ENCODE data around the gene PSMD13. TPM values are rescaled to one million over a fixed set of nuclear protein-coding genes. Genes with fewer than 3 reads are reported as not detected.
"Not testable (repeated sequence)": the region's sequence is repeated elsewhere in the genome, so short reads cannot be mapped to it uniquely, and the experiment has no call there.

PSMD13 gene
- 158 and 187 TPM in 2 replicates for polyA plus RNA-seq (2011; rRNA removed)
- polyA minus RNA-seq (2011; rRNA and poly(A)+ RNA removed) = 41.6 and 47.3 TPM in 2 replicates

- Histone ChIP-seq H3K36me3 (ENCODE audit: control insufficient read depth, insufficient read depth, low read length) (peaks cover 10% of the 10 kb centered on the region), H3K4me3 (ENCODE audit: low read depth, low read length) (peak within 1 kb of the TSS; percentile 97), H3K27me3 (ENCODE audit: control insufficient read depth, insufficient read depth, low read length) (no peaks in the 10 kb centered on the region)
- TF ChIP-seq CTCF (IDR thresholded peaks at IDR 0.05; ENCODE audit: insufficient read depth, low read depth, low read length) = no peak
- CTCF ChIA-PET = interaction anchor here (1.0 to 2.3 kb wide), 6 partner anchors 9 to 211 kb away, joined by 3 to 10 read pairs (median 4); no protein-coding TSS in a partner anchor
- DNase-seq (ENCODE audit: low read depth) = peak; percentile 20
- POLR2A ChIA-PET = no interaction called here
These were observed at the start of gene PSMD13 for GRCh38 chr11:236774-237767. Gene PSMD13 (plus strand): TSS chr11:236976. CDS start chr11:237050, 74 bp downstream.

GRCh38 chr11:189200-189783 is 47.5 kb upstream of the PSMD13 start:
- DNase-seq (ENCODE audit: low read depth); H3K36me3 ChIP-seq (ENCODE audit: control insufficient read depth, insufficient read depth, low read length); H3K27me3 ChIP-seq (ENCODE audit: control insufficient read depth, insufficient read depth, low read length); POLR2A ChIA-PET; H3K4me3 ChIP-seq (ENCODE audit: low read depth, low read length); CTCF ChIA-PET: not testable (repeated sequence)

GRCh38 chr11:189843-190311 is 46.9 kb upstream of the PSMD13 start:
- H3K4me3 ChIP-seq (ENCODE audit: low read depth, low read length); CTCF ChIA-PET; POLR2A ChIA-PET; H3K27me3 ChIP-seq (ENCODE audit: control insufficient read depth, insufficient read depth, low read length); DNase-seq (ENCODE audit: low read depth); H3K36me3 ChIP-seq (ENCODE audit: control insufficient read depth, insufficient read depth, low read length): not testable (repeated sequence)

- DNase-seq (ENCODE audit: low read depth); POLR2A ChIA-PET; H3K4me3 ChIP-seq (ENCODE audit: low read depth, low read length); CTCF ChIA-PET; H3K36me3 ChIP-seq (ENCODE audit: control insufficient read depth, insufficient read depth, low read length); H3K27me3 ChIP-seq (ENCODE audit: control insufficient read depth, insufficient read depth, low read length): not testable (repeated sequence)
These were observed 46.2 kb upstream of the PSMD13 start for GRCh38 chr11:190546-190945.

GRCh38 chr11:191490-192478 is 45.0 kb upstream of the PSMD13 start:
- CTCF ChIA-PET = not testable (repeated sequence)
- TF ChIP-seq CTCF (IDR thresholded peaks at IDR 0.05; ENCODE audit: insufficient read depth, low read depth, low read length) = peak; percentile 32

GRCh38 chr11:192674-193128 is 44.1 kb upstream of the PSMD13 start, which contains the start of gene SCGB1C1:
Gene SCGB1C1 (plus strand): TSS chr11:193078. CDS start chr11:193100, 22 bp downstream.
- H3K36me3 ChIP-seq (ENCODE audit: control insufficient read depth, insufficient read depth, low read length); DNase-seq (ENCODE audit: low read depth); H3K27me3 ChIP-seq (ENCODE audit: control insufficient read depth, insufficient read depth, low read length); H3K4me3 ChIP-seq (ENCODE audit: low read depth, low read length); POLR2A ChIA-PET; CTCF ChIA-PET: not testable (repeated sequence)

More at GRCh38 chr11:191490-192478, 45.0 kb upstream of the PSMD13 start:
- H3K36me3 ChIP-seq (ENCODE audit: control insufficient read depth, insufficient read depth, low read length); H3K27me3 ChIP-seq (ENCODE audit: control insufficient read depth, insufficient read depth, low read length); H3K4me3 ChIP-seq (ENCODE audit: low read depth, low read length); POLR2A ChIA-PET; DNase-seq (ENCODE audit: low read depth): not testable (repeated sequence)

GRCh38 chr11:193481-193880 is 43.3 kb upstream of the PSMD13 start:
- H3K4me3 ChIP-seq (ENCODE audit: low read depth, low read length); H3K36me3 ChIP-seq (ENCODE audit: control insufficient read depth, insufficient read depth, low read length); CTCF ChIA-PET; H3K27me3 ChIP-seq (ENCODE audit: control insufficient read depth, insufficient read depth, low read length); DNase-seq (ENCODE audit: low read depth); POLR2A ChIA-PET: not testable (repeated sequence)
